Fibroblast of peridontal ligament (primary cell): ENCODE results near the gene LAMC3.
A peak's percentile ranks its signal among the peaks of the same experiment; 100 is the strongest.

Experiments
- DNase-seq: peaks from one replicate; pipeline ENCODE4 v3.0.0-alpha.2; 2010; ENCODE audit errors: extremely low read depth

The LAMC3 gene

DNA sequence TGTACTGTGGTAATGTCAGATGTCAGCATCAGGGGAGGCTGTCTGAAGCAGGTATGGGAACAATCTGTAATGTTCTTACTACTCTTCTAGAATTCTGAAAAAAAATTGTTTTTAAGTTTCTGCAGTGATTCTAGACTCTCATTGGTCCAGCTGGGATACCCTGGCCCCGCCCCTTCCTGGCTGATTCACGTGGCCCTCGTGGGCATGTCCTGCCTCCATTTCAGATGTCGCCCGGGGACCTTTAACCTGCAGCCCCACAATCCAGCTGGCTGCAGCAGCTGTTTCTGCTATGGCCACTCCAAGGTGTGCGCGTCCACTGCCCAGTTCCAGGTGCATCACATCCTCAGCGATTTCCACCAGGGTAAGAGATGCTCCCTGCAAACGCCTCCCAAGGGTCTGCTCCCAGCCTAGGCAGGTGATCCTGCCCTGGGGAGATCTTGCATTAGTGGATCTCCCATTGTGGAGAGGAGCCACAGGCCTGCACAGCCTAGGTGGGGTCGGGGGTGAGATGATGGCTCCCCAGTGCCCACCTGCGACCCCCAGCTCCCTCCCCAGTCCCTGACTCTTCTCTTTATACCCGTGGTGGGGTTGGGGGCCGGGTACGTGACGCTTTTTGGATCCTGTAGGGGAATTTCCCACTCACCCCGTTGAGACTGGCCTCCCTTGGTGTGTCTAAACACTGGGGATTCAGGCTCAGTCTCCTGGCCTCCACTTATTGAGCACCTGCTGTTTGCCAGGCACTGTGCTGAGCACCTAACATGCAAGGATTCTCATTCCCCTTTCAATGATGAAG, 36.5 kb downstream of the LAMC3 start:
- DNase-seq = no peak

- DNase-seq = no peak
Observed at GRCh38 chr9:131046093-131046380, 37.1 kb downstream of the LAMC3 start.

- peak; percentile 58 for DNase-seq
Observed at GRCh38 chr9:131046581-131047202, 37.7 kb downstream of the LAMC3 start.

- DNase-seq = no peak
Observed at GRCh38 chr9:131048332-131048731, 39.4 kb downstream of the LAMC3 start.

DNA sequence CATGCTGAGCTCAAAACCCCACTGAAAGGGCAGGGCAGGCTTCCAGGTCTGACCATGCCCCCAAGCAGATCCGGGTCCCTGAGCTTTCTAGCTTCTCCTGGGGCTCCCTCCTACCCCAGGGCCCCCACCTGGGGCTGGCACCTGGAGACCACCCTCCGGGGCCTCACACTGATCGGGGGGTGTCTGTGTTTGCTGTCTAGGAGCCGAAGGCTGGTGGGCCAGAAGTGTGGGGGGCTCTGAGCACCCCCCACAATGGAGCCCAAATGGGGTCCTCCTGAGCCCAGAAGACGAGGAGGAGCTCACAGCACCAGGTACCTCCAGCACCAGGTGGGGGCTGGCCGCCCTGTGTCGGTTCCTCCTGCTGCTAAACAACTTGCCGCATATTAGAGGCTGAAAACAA, 39.8 kb downstream of the LAMC3 start:
- DNase-seq = no peak

- no peak for DNase-seq
Observed at GRCh38 chr9:131049829-131050715, 41.1 kb downstream of the LAMC3 start.

DNA sequence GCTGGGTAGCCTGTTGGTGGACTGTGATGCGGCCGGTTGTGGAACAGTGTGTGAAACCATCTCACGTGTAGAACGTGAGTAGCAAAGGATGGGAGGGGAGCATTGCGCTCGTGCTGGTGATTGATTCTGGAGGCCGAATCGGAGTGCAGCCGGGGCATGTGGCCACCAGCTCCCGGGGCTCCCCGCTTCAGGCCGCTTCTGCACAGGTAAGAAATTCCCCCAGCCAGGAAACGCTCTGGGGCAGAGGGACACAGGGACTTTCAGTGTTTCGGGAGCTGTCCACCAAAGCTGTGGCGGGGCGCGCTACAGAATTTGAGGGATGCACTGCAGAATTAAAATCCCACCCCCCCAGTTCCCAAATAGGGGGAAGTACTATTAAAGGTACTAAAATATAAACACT, 41.9 kb downstream of the LAMC3 start:
- no peak for DNase-seq

DNA sequence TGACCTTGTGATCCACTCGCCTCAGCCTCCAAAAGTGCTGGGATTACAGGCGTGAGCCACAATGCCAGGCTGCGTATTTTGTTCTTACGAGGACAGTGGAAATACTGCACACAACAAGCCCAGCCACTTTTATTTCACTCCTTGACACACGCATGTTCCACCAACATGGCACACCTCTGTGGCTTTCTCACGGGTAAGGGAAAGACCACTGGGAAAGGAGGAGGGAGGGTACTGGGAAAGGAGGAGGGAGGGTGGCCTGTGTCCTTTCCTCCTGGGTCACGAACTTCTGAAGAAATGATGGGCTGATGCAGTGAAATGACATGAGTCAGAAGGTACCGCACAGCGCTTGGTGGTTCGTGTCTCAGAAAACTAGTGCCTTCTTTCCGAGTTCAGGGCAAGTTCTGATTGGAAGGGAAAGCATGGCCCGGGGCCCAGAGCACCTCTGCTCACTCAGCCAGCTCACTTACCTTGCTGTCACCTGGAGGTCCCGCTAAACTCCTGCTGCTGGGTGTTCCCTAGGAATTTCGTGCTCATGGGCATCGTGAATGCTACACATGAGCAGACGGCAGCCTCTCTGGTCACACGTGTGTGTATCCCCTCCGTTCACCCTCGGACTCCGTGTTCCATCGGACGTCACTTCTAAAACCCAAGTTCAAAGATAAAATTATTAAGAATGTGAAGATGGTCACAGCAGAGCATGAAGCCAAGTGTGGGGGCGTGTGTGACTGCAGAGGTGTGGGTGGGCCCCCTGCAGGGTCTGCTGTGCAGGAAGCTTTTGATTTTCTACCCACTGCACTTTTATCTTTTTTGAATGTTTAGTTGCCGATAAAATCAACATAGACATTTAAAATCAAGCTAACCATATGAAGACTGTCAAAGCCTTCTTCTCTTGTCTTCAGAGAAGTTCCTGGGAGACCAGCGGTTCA, 42.9 kb downstream of the LAMC3 start:
- no peak for DNase-seq

DNA sequence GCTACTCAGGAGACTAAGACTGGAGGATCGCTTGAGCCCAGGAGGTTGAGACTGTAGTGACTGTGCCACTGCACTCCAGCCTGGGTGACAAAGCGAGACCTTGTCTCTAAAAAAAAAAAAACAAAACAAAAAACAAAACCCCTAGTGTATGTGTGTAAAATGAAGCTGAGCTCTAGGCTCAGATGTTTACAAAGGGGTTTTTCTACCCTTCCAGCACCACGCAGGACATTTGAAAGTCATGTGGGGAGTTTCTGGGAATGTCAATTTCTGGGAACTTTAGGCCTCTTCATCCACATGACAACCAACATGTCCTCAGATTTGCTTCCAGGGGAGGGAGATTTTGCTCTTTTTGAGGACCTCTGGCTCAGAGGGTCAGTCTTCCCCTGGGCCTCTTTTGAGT, 44.9 kb downstream of the LAMC3 start:
- DNase-seq = no peak

- DNase-seq = no peak
Observed at GRCh38 chr9:131056781-131057506, 48.0 kb downstream of the LAMC3 start.

GRCh38 chr9:131060900-131061630, 52.1 kb downstream of the LAMC3 start:
- no peak for DNase-seq

- DNase-seq = no peak
Observed at GRCh38 chr9:131062969-131063368, 54.0 kb downstream of the LAMC3 start.

DNA sequence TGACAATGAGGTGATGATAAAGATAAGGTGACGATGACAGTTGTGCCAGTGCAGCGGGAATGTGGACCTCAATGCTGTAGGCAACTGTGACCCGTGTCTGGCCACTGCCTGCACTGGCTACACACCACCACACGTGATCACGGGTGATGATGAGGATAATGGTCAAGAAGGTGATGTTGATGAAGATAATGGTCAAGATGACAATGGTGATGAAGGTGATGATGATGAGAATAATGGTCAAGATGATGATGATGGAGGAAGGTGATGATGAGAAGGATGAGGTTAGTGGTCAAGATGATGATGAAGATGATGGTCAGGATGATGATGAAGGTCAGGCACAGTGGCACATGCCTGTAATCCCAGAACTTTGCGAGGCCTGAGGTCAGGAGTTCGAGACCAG, 56.6 kb downstream of the LAMC3 start:
- DNase-seq = no peak

DNA sequence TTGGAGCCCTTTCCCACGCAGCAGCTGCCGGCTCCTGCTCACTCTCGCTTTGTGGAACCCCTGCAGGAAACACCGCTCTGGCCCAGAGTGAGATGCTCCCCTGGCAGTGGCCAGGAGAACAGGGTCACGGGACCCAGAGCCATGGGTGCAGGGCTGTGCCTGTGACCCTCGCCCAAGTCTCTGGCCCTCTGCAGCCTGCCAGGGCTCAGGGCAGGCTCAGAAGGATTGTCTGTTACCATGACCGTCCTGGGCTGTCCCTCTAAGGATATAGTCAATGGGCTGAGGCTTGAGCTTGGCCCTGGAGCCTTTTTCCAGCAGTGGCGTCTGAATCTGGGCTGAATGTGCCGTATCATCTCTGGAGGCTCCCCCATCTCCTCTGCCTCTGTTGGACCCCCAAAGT, 58.7 kb downstream of the LAMC3 start:
- no peak for DNase-seq

DNA sequence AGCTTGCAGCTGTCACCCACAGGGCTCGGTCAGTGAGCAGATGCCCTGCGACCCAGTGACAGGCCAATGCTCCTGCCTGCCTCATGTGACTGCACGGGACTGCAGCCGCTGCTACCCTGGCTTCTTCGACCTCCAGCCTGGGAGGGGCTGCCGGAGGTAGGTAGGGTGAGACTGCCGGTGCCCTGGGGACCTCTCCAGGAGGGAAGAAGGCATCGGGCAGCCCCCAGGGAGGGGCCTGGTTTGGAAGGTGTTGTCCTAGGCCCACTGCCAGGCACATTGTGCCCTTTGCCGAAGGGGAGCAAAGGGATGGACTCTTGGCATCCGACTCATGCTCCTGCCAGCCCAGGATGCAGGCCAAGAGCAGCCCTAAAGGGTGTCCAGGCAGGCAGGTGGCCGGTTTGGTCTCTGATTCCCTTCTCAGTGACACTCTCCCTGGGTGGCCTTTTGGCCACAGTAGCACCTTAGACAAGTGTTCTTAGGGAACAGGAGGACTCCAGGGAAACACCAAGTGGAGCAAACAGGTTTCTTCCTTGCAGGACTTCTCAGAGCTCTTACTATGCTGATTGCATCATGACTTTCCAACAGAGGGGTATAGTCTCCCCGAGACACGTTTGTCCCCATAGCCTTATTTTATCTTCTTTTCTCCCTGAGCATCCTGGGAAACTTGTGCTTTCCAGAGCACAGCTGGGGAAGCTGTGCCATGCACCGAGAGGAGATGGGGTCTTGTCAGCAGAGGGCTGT, 59.3 kb downstream of the LAMC3 start:
- no peak for DNase-seq

DNA sequence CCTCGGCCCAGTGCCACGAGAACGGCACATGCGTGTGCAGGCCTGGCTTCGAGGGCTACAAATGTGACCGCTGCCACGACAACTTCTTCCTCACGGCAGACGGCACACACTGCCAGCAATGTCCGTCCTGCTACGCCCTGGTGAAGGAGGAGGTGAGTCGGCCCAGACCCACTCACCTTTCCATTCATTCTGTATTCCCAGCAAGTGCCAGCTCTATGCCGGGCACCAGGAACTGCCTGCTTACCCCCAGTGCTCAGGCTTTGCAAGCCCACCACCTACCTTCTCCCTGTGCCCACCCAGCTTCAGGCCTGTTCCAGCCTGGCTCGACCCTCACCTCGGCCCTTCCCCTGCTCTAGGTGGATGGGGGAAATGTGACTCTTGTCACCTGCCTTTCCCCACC, 60.7 kb downstream of the LAMC3 start:
- no peak for DNase-seq

DNA sequence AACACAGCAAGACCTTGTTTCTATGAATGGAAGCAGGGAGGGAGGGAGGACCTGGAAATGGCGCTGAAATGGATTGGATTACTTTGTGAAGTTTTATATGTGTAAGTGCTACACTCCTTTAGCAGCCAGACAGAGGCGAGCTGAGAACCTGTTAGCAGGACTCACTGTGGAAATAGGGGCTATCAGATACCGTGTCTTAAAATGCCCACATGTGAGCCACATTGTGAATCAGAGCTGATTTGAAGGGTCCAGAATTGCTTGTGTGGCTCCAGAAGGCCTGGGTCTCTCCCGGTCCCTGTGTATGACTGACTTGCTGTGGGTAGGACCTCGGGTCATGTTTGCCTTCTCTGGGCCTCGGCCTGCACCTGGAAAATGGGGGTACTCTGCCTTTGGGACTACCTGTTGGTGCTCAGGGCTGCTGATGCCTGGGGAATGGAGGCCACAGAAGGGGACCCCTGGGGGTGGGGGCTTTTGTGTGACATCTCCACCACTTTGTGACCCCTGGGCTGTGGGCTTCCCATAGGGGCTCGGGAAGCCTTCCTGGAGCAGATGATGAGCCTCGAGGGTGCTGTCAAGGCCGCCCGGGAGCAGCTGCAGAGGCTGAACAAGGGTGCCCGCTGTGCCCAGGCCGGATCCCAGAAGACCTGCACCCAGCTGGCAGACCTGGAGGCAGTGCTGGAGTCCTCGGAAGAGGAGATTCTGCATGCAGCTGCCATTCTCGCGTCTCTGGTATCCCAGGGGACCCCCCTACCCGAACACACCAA, 63.3 kb downstream of the LAMC3 start:
- DNase-seq = no peak

DNA sequence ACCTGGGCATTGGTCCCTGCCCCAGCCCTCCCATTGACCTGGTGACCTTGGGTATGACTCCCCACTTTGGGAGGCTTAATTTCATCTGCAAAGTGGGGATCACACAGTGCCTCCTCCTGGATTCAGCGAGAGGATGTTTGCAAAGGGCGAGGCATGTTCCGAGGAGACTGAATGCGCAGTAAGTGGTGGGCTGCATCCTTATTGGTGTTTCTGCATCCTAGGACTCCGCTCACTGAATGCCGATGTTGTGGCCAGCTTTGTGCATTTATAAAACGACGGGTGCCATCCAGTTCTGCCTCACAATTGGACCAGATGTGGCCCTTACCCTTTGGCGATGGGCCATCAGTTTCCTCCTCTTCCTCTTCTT, 63.9 kb downstream of the LAMC3 start:
- DNase-seq = no peak
